SW 1271 (cell line): ENCODE results near the gene TRIP12.
"Not testable (repeated sequence)": the region's sequence is repeated elsewhere in the genome, so short reads cannot be mapped to it uniquely, and the experiment has no call there.

Experiments
- DNase-seq, 2 experiments: peaks; one replicate each; lab custom pipeline; 2025; lab: John Stamatoyannopoulos, UW

TRIP12 gene

GRCh38 chr2:229768235-229768634, 153.6 kb downstream of the TRIP12 start:
- DNase-seq: no peak

- DNase-seq: no peak
These were observed 156.1 kb downstream of the TRIP12 start for GRCh38 chr2:229765721-229766120.

- no peak for DNase-seq
These were observed 160.1 kb downstream of the TRIP12 start for GRCh38 chr2:229761663-229762062.

- not testable (repeated sequence) for DNase-seq
These were observed 164.3 kb downstream of the TRIP12 start for GRCh38 chr2:229757462-229757861.

- DNase-seq: no peak
These were observed 168.7 kb downstream of the TRIP12 start for GRCh38 chr2:229752970-229753729.

GRCh38 chr2:229749779-229750178, 172.0 kb downstream of the TRIP12 start:
- no peak for DNase-seq

GRCh38 chr2:229748950-229749349, 172.9 kb downstream of the TRIP12 start:
- no peak for DNase-seq

GRCh38 chr2:229742691-229743090, 179.1 kb downstream of the TRIP12 start:
- not testable (repeated sequence) for DNase-seq

- DNase-seq: no peak
These were observed 181.5 kb downstream of the TRIP12 start for GRCh38 chr2:229740279-229740678.

GRCh38 chr2:229738024-229738625, 183.7 kb downstream of the TRIP12 start:
- DNase-seq: no peak

GRCh38 chr2:229734410-229734809, 187.4 kb downstream of the TRIP12 start:
- no peak for DNase-seq

GRCh38 chr2:229733611-229734245, 188.1 kb downstream of the TRIP12 start:
- no peak for DNase-seq

- DNase-seq: no peak
These were observed 188.9 kb downstream of the TRIP12 start for GRCh38 chr2:229732897-229733296.

- DNase-seq: no peak
These were observed 189.9 kb downstream of the TRIP12 start for GRCh38 chr2:229731916-229732315.

- no peak for DNase-seq
These were observed 190.4 kb downstream of the TRIP12 start for GRCh38 chr2:229731363-229731762.

GRCh38 chr2:229728370-229728769, 193.4 kb downstream of the TRIP12 start:
- no peak for DNase-seq

GRCh38 chr2:229726643-229727042, 195.2 kb downstream of the TRIP12 start:
- DNase-seq: no peak

GRCh38 chr2:229725716-229726574, 195.9 kb downstream of the TRIP12 start:
- no peak for DNase-seq

- not testable (repeated sequence) for DNase-seq
These were observed 198.6 kb downstream of the TRIP12 start for GRCh38 chr2:229723192-229723591.

- peak in 1 of 2 experiments; percentile 16 for DNase-seq
These were observed 201.7 kb downstream of the TRIP12 start for GRCh38 chr2:229719926-229720647.

- DNase-seq: no peak
These were observed 203.8 kb downstream of the TRIP12 start for GRCh38 chr2:229718057-229718456.
